OCI-LY7 (cell line): ENCODE measurements around the gene NQO2. TPM values are rescaled to one million over a fixed set of nuclear protein-coding genes. Genes with fewer than 3 reads are reported as not detected.
"Not testable (repeated sequence)": the region's sequence is repeated elsewhere in the genome, so short reads cannot be mapped to it uniquely, and the experiment has no call there.

Source experiments
- BruUV-seq: library from RNA; stranded (reverse); fragments of 400-500 nt; replicated peaks from 2 replicates; lab custom pipeline; 2021; lab: Mats Ljungman, UMichigan
- CTCF ChIA-PET: fragments of 300-600 bp; sonication (Branson Sonifier 250); formaldehyde crosslinking; loops from one replicate; lab custom pipeline; 2022; ENCODE audit warnings: antibody characterized with exemption; ENCODE audit not compliant: unreplicated experiment; lab: Charles Lee
- POLR2A ChIA-PET: fragments of 300-600 bp; sonication (Branson Sonifier 250); formaldehyde crosslinking; loops from one replicate; lab custom pipeline; 2022; ENCODE audit warnings: antibody characterized with exemption; lab: Charles Lee
- DNase-seq: peaks from one replicate; pipeline ENCODE4 v3.0.0-alpha.2; 2015; ENCODE audit warnings: low spot score
- H2AFZ ChIP-seq: fragments of 200-600 bp; sonication (generic), shearing (Covaris generic); 2 replicates; pipeline ENCODE4 v1.6.1; 2014; ENCODE audit warnings: mild to moderate bottlenecking, antibody characterized with exemption, low read length, moderate library complexity
- H3K27ac ChIP-seq: fragments of 200-600 bp; sonication (generic); 2 replicates; pipeline ENCODE4 v1.5.1; 2014; ENCODE audit warnings: mixed run types, low read depth, mild to moderate bottlenecking, moderate library complexity, low read length, inconsistent platforms; ENCODE audit not compliant: poor library complexity, severe bottlenecking
- H3K36me3 ChIP-seq: fragments of 200-600 bp; sonication (generic); 2 replicates; pipeline ENCODE4 v1.6.1; 2014; ENCODE audit warnings: mild to moderate bottlenecking, antibody characterized with exemption, low read length, moderate library complexity, mixed read lengths; ENCODE audit not compliant: insufficient read depth
- H3K4me1 ChIP-seq: fragments of 200-600 bp; sonication (generic); 2 replicates; pipeline ENCODE4 v1.5.1; 2014; ENCODE audit warnings: mild to moderate bottlenecking, low read length; ENCODE audit not compliant: insufficient read depth, poor library complexity, severe bottlenecking
- H3K4me2 ChIP-seq: fragments of 200-600 bp; sonication (generic); 2 replicates; pipeline ENCODE4 v1.6.1; 2014; ENCODE audit warnings: mild to moderate bottlenecking, low read length
- H3K4me3 ChIP-seq: fragments of 200-600 bp; sonication (generic); 2 replicates; pipeline ENCODE4 v1.5.1; 2014; ENCODE audit warnings: mild to moderate bottlenecking, low read depth, low read length; ENCODE audit not compliant: poor library complexity, severe bottlenecking
- H3K79me2 ChIP-seq: fragments of 200-600 bp; sonication (generic); 2 replicates; pipeline ENCODE4 v1.6.1; 2016; ENCODE audit warnings: low read depth, mild to moderate bottlenecking, low read length, moderate library complexity, mixed read lengths; ENCODE audit not compliant: insufficient read depth
- H3K9me2 ChIP-seq: fragments of 200-600 bp; sonication (generic); 2 replicates; pipeline ENCODE4 v1.6.1; 2016; ENCODE audit warnings: mild to moderate bottlenecking, low read length, mixed read lengths; ENCODE audit not compliant: insufficient read depth
- H3K9me3 ChIP-seq: fragments of 200-600 bp; sonication (generic); 2 replicates; pipeline ENCODE4 v1.6.1; 2014; ENCODE audit warnings: mild to moderate bottlenecking, mixed run types, low read length, mixed read lengths
- H4K20me1 ChIP-seq: fragments of 200-600 bp; sonication (generic); 2 replicates; pipeline ENCODE4 v1.6.1; 2014; ENCODE audit warnings: mild to moderate bottlenecking, antibody characterized with exemption, low read length, moderate library complexity, mixed read lengths; ENCODE audit not compliant: insufficient read depth
- EZH2phosphoT487 ChIP-seq: fragments of 200-600 bp; sonication (generic); IDR thresholded peaks from 2 replicates; pipeline ENCODE4 v1.6.1; 2018; ENCODE audit warnings: low read depth, borderline replicate concordance, mild to moderate bottlenecking, mixed run types, antibody characterized with exemption, low read length, moderate library complexity, mixed read lengths
- intact Hi-C: fragments of 100-400 bp; cut with micrococcal nuclease; formaldehyde crosslinking; loops from one replicate; pipeline ENCODE4 v1.10.0; 2022; ENCODE audit not compliant: unreplicated experiment
- total RNA-seq, 2 experiments: library from RNA; depleted of rRNA in 1 of 2; stranded (reverse); fragments of >200 nt in 1 of 2; shearing (Covaris generic) in 1 of 2; gene quantifications; 2 replicates each; pipeline ENCODE4 v1.2.3, GENCODE V29; 2014 to 2022
- TF ChIP-seq, protein P1 (sequence below): fragments of 200-600 bp; sonication (generic); conservative IDR thresholded peaks from 2 replicates; pipeline ENCODE4 v1.5.1; 2014; ENCODE audit warnings: mild to moderate bottlenecking, antibody characterized with exemption, low read length, moderate library complexity, mixed read lengths

The NQO2 gene
- total RNA-seq, 2 experiments from 2014 or later: 8.4 to 9.9 TPM

GRCh38 chr6:3057063-3057770 lies 57.5 kb downstream of the NQO2 start:
- Histone ChIP-seq H4K20me1 (no peaks in the 10 kb centered on the region), H3K79me2 (no peaks in the 10 kb centered on the region), H3K27ac (no peak overlapping the region), H3K4me3 (no peak overlapping the region), H2AFZ (no peak overlapping the region), H3K4me2 (no peak overlapping the region), H3K4me1 (peaks cover 36% of the 10 kb centered on the region), H3K36me3 (no peaks in the 10 kb centered on the region), H3K9me3 (no peaks in the 10 kb centered on the region), H3K9me2 (no peaks in the 10 kb centered on the region)
- ChIA-PET CTCF (interaction anchor here (1.4 kb wide), 1 partner anchor 58 kb away, joined by 8 read pairs; no protein-coding TSS in a partner anchor), POLR2A (interaction anchor here (0.7 to 1.3 kb wide), 2 partner anchors 105 to 355 kb away, joined by 3 read pairs; no protein-coding TSS in a partner anchor)
- BruUV-seq: no TSS peak
- no peak for DNase-seq
- TF ChIP-seq EZH2phosphoT487: no peak
- TF ChIP-seq, protein P1, sequence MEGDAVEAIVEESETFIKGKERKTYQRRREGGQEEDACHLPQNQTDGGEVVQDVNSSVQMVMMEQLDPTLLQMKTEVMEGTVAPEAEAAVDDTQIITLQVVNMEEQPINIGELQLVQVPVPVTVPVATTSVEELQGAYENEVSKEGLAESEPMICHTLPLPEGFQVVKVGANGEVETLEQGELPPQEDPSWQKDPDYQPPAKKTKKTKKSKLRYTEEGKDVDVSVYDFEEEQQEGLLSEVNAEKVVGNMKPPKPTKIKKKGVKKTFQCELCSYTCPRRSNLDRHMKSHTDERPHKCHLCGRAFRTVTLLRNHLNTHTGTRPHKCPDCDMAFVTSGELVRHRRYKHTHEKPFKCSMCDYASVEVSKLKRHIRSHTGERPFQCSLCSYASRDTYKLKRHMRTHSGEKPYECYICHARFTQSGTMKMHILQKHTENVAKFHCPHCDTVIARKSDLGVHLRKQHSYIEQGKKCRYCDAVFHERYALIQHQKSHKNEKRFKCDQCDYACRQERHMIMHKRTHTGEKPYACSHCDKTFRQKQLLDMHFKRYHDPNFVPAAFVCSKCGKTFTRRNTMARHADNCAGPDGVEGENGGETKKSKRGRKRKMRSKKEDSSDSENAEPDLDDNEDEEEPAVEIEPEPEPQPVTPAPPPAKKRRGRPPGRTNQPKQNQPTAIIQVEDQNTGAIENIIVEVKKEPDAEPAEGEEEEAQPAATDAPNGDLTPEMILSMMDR: no peak
- intact Hi-C loops: loop anchor here (5.0 kb wide), 1 partner anchor 265 kb away; no protein-coding TSS in a partner anchor

DNA sequence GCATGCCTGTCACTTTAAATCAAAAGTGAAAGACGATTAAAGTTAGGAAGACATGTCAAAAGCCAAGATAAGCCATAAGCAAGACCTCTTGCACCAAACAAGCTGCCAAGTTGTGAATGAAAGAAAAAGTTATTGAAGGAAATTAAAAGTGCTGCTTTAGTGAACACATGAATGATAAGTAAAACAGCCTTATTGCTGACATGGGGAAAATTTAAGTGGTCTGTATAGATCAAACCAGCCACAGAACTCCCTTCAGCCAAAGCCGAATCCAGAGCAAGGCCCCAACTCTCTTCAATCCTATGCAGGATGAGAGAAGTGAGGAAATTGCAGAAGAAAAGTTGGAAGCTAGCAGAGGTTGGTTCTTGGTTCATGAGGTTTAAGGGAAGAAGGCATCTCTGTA lies 59.3 kb downstream of the NQO2 start:
- CTCF ChIA-PET: no interaction called here
- H3K27ac ChIP-seq: no peak overlapping the region
- no peaks in the 10 kb centered on the region for H3K79me2 ChIP-seq
- H4K20me1 ChIP-seq: no peaks in the 10 kb centered on the region
- no TSS peak for BruUV-seq
- no peak overlapping the region for H3K4me3 ChIP-seq
- H3K4me1 ChIP-seq: peaks cover 31% of the 10 kb centered on the region
- no peaks in the 10 kb centered on the region for H3K9me3 ChIP-seq
- no peaks in the 10 kb centered on the region for H3K9me2 ChIP-seq
- TF ChIP-seq EZH2phosphoT487: no peak
- TF ChIP-seq, protein P1: no peak
- no peak for DNase-seq
- H3K36me3 ChIP-seq: no peaks in the 10 kb centered on the region
- H3K4me2 ChIP-seq: no peak overlapping the region
- H2AFZ ChIP-seq: peak overlapping the region; percentile 52
- intact Hi-C loops: loop anchor here (5.0 kb wide), 1 partner anchor 267 kb away; no protein-coding TSS in a partner anchor
- POLR2A ChIA-PET: interaction anchor here (0.6 to 1.6 kb wide), 3 partner anchors 52 to 93 kb away, joined by 3 read pairs; no protein-coding TSS in a partner anchor

GRCh38 chr6:3060092-3060491 lies 60.4 kb downstream of the NQO2 start:
- H3K9me3 ChIP-seq, H4K20me1 ChIP-seq, intact Hi-C loops, H3K27ac ChIP-seq, BruUV-seq, H3K36me3 ChIP-seq, H3K4me3 ChIP-seq, H3K79me2 ChIP-seq, CTCF ChIA-PET, DNase-seq, H3K4me2 ChIP-seq, H3K9me2 ChIP-seq, H2AFZ ChIP-seq: not testable (repeated sequence)
- H3K4me1 ChIP-seq: peaks cover 28% of the 10 kb centered on the region
- POLR2A ChIA-PET: interaction anchor here (1.6 kb wide), 1 partner anchor 92 kb away, joined by 3 read pairs; no protein-coding TSS in a partner anchor
